C4-2B (cell line): ENCODE data around the gene FUBP3.

ENCODE experiments used
- H3K27ac ChIP-seq: fragments of 450-650 bp; 2 replicates; pipeline ENCODE4 v1.5.1; 2017
- CTCF ChIP-seq: fragments of 450-650 bp; conservative IDR thresholded peaks from 2 replicates; pipeline ENCODE4 v1.5.1; 2017; ENCODE audit warnings: mild to moderate bottlenecking
- ZFX ChIP-seq: fragments of 450-650 bp; IDR thresholded peaks from 2 replicates; pipeline ENCODE4 v1.6.1; 2017

Gene FUBP3

DNA sequence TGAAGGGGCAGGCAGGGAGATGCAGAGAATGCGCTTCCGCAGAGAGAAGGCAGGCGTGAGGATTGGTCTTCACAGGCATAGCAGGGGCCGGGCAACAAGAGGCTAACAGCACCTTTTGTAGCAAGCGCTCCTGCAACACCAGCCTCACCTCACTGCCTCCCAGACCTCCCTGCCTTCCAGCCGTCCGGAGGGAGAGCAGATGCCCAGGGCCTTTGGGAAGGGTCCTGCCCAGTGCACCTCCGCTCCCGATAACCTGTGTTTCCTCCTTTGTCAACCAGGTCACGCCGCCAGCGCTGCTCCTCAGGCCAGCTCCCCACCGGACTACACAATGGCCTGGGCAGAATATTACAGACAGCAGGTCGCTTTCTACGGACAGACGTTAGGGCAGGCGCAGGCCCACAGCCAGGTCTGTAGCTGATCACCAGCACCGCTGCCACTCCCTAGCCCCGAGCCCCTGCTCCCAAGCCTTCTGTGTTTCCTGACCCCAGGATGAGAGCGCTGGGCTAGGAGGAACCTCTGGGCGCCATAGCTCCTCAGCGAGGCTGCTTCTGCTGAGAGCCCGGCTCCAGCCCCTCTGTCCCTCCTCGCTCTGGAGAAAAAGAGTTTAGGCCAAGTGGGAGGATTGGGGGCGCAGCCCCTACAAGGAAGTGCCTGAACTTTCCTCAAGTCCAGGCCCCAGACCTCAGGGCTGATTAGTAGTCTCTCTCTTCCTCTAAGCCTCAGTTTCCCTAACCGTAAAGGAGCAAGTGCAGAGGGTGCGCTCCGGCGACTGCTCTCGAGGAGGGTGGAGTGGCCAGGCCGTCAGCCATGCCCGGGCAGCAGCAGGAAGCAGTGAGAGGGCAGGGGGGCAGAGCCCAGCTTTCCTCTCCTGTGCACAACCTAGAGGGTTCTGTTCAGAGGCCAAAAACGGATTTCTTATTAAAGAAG lies 56.6 kb downstream of the FUBP3 start:
- no peak for TF ChIP-seq CTCF
- no peak for TF ChIP-seq ZFX
- H3K27ac ChIP-seq, result no peak overlapping the region

GRCh38 chr9:130636648-130637020 lies 57.3 kb downstream of the FUBP3 start:
- TF ChIP-seq CTCF (no peak), ZFX (no peak)
- no peak overlapping the region for H3K27ac ChIP-seq

DNA sequence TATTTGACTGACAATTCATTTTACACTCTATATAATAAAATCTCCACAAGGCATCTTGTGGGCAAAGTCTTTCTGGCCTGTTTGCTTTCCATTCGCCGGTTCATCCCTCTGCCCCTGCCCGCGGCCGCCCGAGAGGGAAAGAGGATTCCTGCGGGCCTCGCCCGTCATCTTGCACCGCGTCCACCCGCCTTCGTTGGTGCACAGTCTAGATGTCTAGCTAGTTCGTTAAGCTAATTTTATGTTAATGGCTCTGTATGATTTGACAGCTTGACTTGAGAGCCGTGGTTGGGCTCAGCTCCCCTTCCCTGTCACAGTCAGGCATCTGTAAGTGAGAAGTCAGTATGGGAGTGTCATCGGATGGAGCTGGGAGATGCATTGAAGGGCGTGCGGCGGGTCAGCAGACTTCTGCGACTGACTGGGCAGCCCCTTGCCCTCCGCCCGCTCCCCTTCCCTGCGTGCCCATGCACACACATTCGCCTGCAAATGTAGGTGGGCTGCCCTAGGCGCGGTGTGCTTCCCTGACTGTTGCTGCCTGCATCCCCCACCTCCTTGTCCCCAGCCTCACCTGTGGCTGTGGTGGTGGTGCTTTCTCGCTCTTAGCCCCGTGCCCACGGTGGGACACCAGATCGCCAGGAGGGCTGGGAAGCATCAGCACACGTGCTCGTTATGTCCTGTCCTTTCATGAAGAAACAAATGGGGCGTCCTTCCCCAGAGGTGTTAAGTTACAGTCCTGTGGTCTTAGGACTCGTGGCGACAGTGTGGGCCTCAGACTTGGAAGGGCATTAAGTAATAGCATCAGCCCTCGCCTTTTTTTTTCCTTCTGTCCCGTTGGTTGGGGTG lies 59.1 kb downstream of the FUBP3 start:
- TF ChIP-seq ZFX, result no peak
- TF ChIP-seq CTCF, result no peak
- no peak overlapping the region for H3K27ac ChIP-seq

- H3K27ac ChIP-seq, result no peak overlapping the region
- TF ChIP-seq ZFX (no peak), CTCF (no peak)
Observed at GRCh38 chr9:130639124-130639765, 59.9 kb downstream of the FUBP3 start.

GRCh38 chr9:130639866-130640555 lies 60.6 kb downstream of the FUBP3 start:
- TF ChIP-seq ZFX (no peak), CTCF (no peak)
- H3K27ac ChIP-seq, result no peak overlapping the region

DNA sequence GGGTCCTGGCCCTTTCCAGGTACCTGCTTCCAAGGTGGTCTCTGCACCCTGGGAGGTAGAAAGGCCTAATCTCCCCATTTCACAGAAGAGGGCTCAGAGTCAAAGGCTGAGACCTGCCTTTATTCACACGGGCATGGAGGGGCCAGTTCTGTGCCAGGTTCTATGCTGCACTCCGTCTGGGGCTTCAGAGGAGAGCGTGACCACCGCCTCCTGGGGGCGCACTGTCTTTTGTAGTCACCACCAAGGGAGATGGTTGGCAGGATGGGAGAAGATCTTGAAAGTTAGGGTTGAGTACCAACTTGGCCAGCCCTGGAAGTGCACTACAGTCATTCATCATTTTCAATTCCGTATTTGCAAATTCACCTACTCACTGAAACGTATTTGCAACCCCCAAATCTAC lies 61.3 kb downstream of the FUBP3 start:
- TF ChIP-seq CTCF, result no peak
- no peak for TF ChIP-seq ZFX
- H3K27ac ChIP-seq, result no peak overlapping the region
